GM19452 (cell line): Measurements from ENCODE around the gene GPC5.

Source experiments
- ATAC-seq: cut with Tn5 transposase; IDR thresholded peaks from one replicate; pipeline ENCODE4 v1.9.1; 2021; ENCODE audit not compliant: unreplicated experiment

GPC5 gene

GRCh38 chr13:92122186-92122853 is 723.9 kb downstream of the GPC5 start:
- ATAC-seq: no peak

GRCh38 chr13:92126399-92126798 is 728.0 kb downstream of the GPC5 start:
- ATAC-seq: no peak

- ATAC-seq: no peak
Observed at GRCh38 chr13:92135509-92135908, 737.1 kb downstream of the GPC5 start.

GRCh38 chr13:92136449-92137155 is 738.2 kb downstream of the GPC5 start:
- ATAC-seq: no peak

GRCh38 chr13:92137520-92137919 is 739.1 kb downstream of the GPC5 start:
- ATAC-seq: no peak

- no peak for ATAC-seq
Observed at GRCh38 chr13:92143766-92144165, 745.3 kb downstream of the GPC5 start.

GRCh38 chr13:92150606-92151005 is 752.2 kb downstream of the GPC5 start:
- no peak for ATAC-seq

GRCh38 chr13:92158346-92158745 is 759.9 kb downstream of the GPC5 start:
- ATAC-seq: no peak

- ATAC-seq: no peak
Observed at GRCh38 chr13:92164822-92165221, 766.4 kb downstream of the GPC5 start.

- no peak for ATAC-seq
Observed at GRCh38 chr13:92172191-92172590, 773.8 kb downstream of the GPC5 start.

- ATAC-seq: no peak
Observed at GRCh38 chr13:92173254-92173653, 774.8 kb downstream of the GPC5 start.

GRCh38 chr13:92175330-92175729 is 776.9 kb downstream of the GPC5 start:
- ATAC-seq: no peak

- ATAC-seq: no peak
Observed at GRCh38 chr13:92177966-92178365, 779.5 kb downstream of the GPC5 start.

GRCh38 chr13:92179223-92179622 is 780.8 kb downstream of the GPC5 start:
- ATAC-seq: no peak

- no peak for ATAC-seq
Observed at GRCh38 chr13:92187378-92187989, 789.1 kb downstream of the GPC5 start.

- ATAC-seq: no peak
Observed at GRCh38 chr13:92188574-92188973, 790.2 kb downstream of the GPC5 start.

GRCh38 chr13:92196591-92197256 is 798.3 kb downstream of the GPC5 start:
- ATAC-seq: no peak

- ATAC-seq: no peak
Observed at GRCh38 chr13:92197669-92198068, 799.2 kb downstream of the GPC5 start.

- no peak for ATAC-seq
Observed at GRCh38 chr13:92218615-92219014, 820.2 kb downstream of the GPC5 start.

GRCh38 chr13:92221916-92222315 is 823.5 kb downstream of the GPC5 start:
- ATAC-seq: no peak

GRCh38 chr13:92224052-92224821 is 825.8 kb downstream of the GPC5 start:
- ATAC-seq: no peak
